IMR-90 (cell line): ENCODE measurements around the gene PCSK5. TPM values are rescaled to one million over a fixed set of nuclear protein-coding genes. Genes with fewer than 3 reads are reported as not detected.

Source experiments
- ATAC-seq: fragments of 200-7000 bp; cut with Tn5 transposase; 2 replicates; pipeline ENCODE4 v1.9.1; 2020; ENCODE audit warnings: low read depth, mild to moderate bottlenecking, moderate library complexity
- BruUV-seq: library from RNA; stranded (reverse); fragments of 400-500 nt; replicated peaks from 2 replicates; lab custom pipeline; 2021; lab: Mats Ljungman, UMichigan
- CTCF ChIA-PET: fragments of 300-600 bp; formaldehyde crosslinking; extraction: SDS; loops from one replicate; lab custom pipeline; 2021; ENCODE audit warnings: antibody characterized with exemption; lab: Yijun Ruan, JAX
- POLR2A ChIA-PET: fragments of 300-600 bp; sonication (Branson Sonifier 250); formaldehyde crosslinking; loops from one replicate; lab custom pipeline; 2022; ENCODE audit warnings: antibody characterized with exemption; ENCODE audit not compliant: unreplicated experiment; lab: Charles Lee
- DNase-seq: peaks from one replicate; pipeline ENCODE4 v3.0.0; 2013
- H2AFZ ChIP-seq: replicated peaks from 2 replicates; pipeline ENCODE3; 2013; ENCODE audit warnings: low read length, mild to moderate bottlenecking; ENCODE audit not compliant: poor library complexity
- H2AK5ac ChIP-seq: 2 replicates; pipeline ENCODE4 v1.6.1; 2013; ENCODE audit warnings: low read depth, low read length, inconsistent platforms
- H2AK9ac ChIP-seq: replicated peaks from 2 replicates; pipeline ENCODE3; 2013; ENCODE audit warnings: mild to moderate bottlenecking, low read depth, low read length, moderate library complexity; ENCODE audit not compliant: poor library complexity
- H2BK120ac ChIP-seq: 2 replicates; pipeline ENCODE4 v1.6.1; 2013; ENCODE audit warnings: low read depth, low read length, inconsistent platforms
- H2BK15ac ChIP-seq: 3 replicates; pipeline ENCODE4 v1.6.1; 2013; ENCODE audit warnings: low read depth, low read length, inconsistent platforms
- H2BK20ac ChIP-seq: 2 replicates; pipeline ENCODE4 v1.6.1; 2013; ENCODE audit warnings: low read depth, mild to moderate bottlenecking, inconsistent platforms, low read length, moderate library complexity
- H2BK5ac ChIP-seq: 2 replicates; pipeline ENCODE4 v1.6.1; 2013; ENCODE audit warnings: mild to moderate bottlenecking, low read depth, low read length, inconsistent platforms; ENCODE audit not compliant: poor library complexity, severe bottlenecking
- H3K14ac ChIP-seq: replicated peaks from 2 replicates; pipeline ENCODE4 v1.6.1; 2013; ENCODE audit warnings: low read depth, low read length, inconsistent platforms
- H3K18ac ChIP-seq: 2 replicates; pipeline ENCODE4 v1.6.1; 2013; ENCODE audit warnings: low read depth, low read length, control low read depth
- H3K23ac ChIP-seq: 2 replicates; pipeline ENCODE4 v1.6.1; 2013; ENCODE audit warnings: low read depth, low read length, inconsistent platforms
- H3K27ac ChIP-seq: 2 replicates; pipeline ENCODE4 v1.5.1; 2013; ENCODE audit warnings: mild to moderate bottlenecking, control low read depth, low read length; ENCODE audit not compliant: insufficient read depth
- H3K27me3 ChIP-seq: 2 replicates; pipeline ENCODE4 v1.6.1; 2013; ENCODE audit warnings: low read length; ENCODE audit not compliant: control insufficient read depth, insufficient read depth
- H3K36me3 ChIP-seq: 2 replicates; pipeline ENCODE4 v1.6.1; 2013; ENCODE audit warnings: low read length, mixed read lengths; ENCODE audit not compliant: control insufficient read depth, insufficient read depth
- H3K4ac ChIP-seq: 2 replicates; pipeline ENCODE4 v1.6.1; 2013; ENCODE audit warnings: low read depth, low read length, inconsistent platforms
- H3K4me1 ChIP-seq: 2 replicates; pipeline ENCODE4 v1.6.1; 2013; ENCODE audit warnings: low read length, mixed read lengths; ENCODE audit not compliant: control insufficient read depth, insufficient read depth
- H3K4me2 ChIP-seq: 2 replicates; pipeline ENCODE4 v1.6.1; 2013; ENCODE audit warnings: low read depth, mild to moderate bottlenecking, control low read depth, low read length, moderate library complexity
- H3K4me3 ChIP-seq: 2 replicates; pipeline ENCODE4 v1.5.1; 2013; ENCODE audit warnings: low read depth, mild to moderate bottlenecking, control low read depth, low read length, moderate library complexity; ENCODE audit not compliant: insufficient read depth
- H3K56ac ChIP-seq: 2 replicates; pipeline ENCODE4 v1.6.1; 2013; ENCODE audit warnings: low read length, inconsistent platforms; ENCODE audit not compliant: insufficient read depth; ENCODE audit errors: extremely low read depth
- H3K79me1 ChIP-seq, 2 experiments: 2 replicates each; pipeline ENCODE4 v1.6.1; 2013; ENCODE audit warnings: low read length in 2 of 2, inconsistent platforms in 1 of 2, low read depth in 1 of 2
- H3K9ac ChIP-seq: 2 replicates; pipeline ENCODE4 v1.6.1; 2013; ENCODE audit warnings: low read depth, low read length, control low read depth
- H3K9me1 ChIP-seq: 2 replicates; pipeline ENCODE4 v1.6.1; 2013; ENCODE audit warnings: low read length, inconsistent platforms; ENCODE audit not compliant: insufficient read depth
- H3K9me3 ChIP-seq: 2 replicates; pipeline ENCODE4 v1.6.1; 2013; ENCODE audit warnings: low read length; ENCODE audit not compliant: control insufficient read depth, insufficient read depth
- H4K20me1 ChIP-seq: 2 replicates; pipeline ENCODE4 v1.6.1; 2013; ENCODE audit warnings: low read length, inconsistent platforms; ENCODE audit not compliant: insufficient read depth
- H4K5ac ChIP-seq: 2 replicates; pipeline ENCODE4 v1.6.1; 2013; ENCODE audit warnings: mild to moderate bottlenecking, low read depth, low read length, control low read depth
- H4K8ac ChIP-seq, 2 experiments: 2 replicates each; pipeline ENCODE4 v1.6.1; 2013; ENCODE audit warnings: low read depth in 2 of 2, low read length in 2 of 2, control low read depth in 1 of 2, inconsistent platforms in 1 of 2
- H4K91ac ChIP-seq: 2 replicates; pipeline ENCODE4 v1.6.1; 2013; ENCODE audit warnings: low read depth, low read length, inconsistent platforms; ENCODE audit not compliant: insufficient read depth
- RCOR1 ChIP-seq: IDR thresholded peaks from 2 replicates; pipeline ENCODE4 v1.6.1; 2012; ENCODE audit warnings: mild to moderate bottlenecking, low read length, improper control_type of control experiment; ENCODE audit not compliant: insufficient replicate concordance
- WGBS, 2 experiments: methylation state at CpG; one replicate each; pipeline versions ENCODE4 v1.1.5 to v1.1.7; 2013; ENCODE audit warnings: missing lambda C conversion rate in 2 of 2; ENCODE audit not compliant: insufficient read length in 1 of 2; ENCODE audit errors: extremely low coverage in 2 of 2; 5-methylcytosine and 5-hydroxymethylcytosine counted together
- dilution Hi-C: fragments of 300-500 bp; cut with HindIII; formaldehyde crosslinking; loops from one replicate; pipeline ENCODE4 v1.14.3; 2018; ENCODE audit warnings: low sequenced_read_pairs; ENCODE audit not compliant: unreplicated experiment
- in situ Hi-C: fragments of 300-500 bp; cut with MboI; formaldehyde crosslinking; loops from 3 replicates; pipeline ENCODE4 v1.14.3; 2019; ENCODE audit warnings: low sequenced_read_pairs, inconsistent platforms, mixed read lengths
- intact Hi-C: fragments of 100-400 bp; cut with micrococcal nuclease; formaldehyde crosslinking; loops from 2 replicates; pipeline ENCODE4 v1.10.0; 2022
- polyA plus RNA-seq, 3 experiments: library from polyadenylated mRNA; depleted of rRNA; stranded (reverse); fragments of >200 nt; gene quantifications; 2 replicates each; pipeline ENCODE4 v1.2.3, GENCODE V29; 2012; ENCODE audit warnings: low replicate concordance in 1 of 3
- total RNA-seq: library from RNA; depleted of rRNA; stranded (reverse); fragments of >200 nt; gene quantifications from 2 replicates; pipeline ENCODE4 v1.2.3, GENCODE V29; 2012
- TF ChIP-seq, protein P1 (sequence below): fragments of 150-350 bp; IDR thresholded peaks from 2 replicates; pipeline ENCODE4 v1.6.1; 2016; ENCODE audit warnings: low read depth, mild to moderate bottlenecking, low read length, moderate library complexity, borderline replicate concordance

The PCSK5 gene
- total and polyA plus RNA-seq, 2 of the 4 experiments (the other 2 are of a cell fraction) = 1.5 to 3.0 TPM

DNA sequence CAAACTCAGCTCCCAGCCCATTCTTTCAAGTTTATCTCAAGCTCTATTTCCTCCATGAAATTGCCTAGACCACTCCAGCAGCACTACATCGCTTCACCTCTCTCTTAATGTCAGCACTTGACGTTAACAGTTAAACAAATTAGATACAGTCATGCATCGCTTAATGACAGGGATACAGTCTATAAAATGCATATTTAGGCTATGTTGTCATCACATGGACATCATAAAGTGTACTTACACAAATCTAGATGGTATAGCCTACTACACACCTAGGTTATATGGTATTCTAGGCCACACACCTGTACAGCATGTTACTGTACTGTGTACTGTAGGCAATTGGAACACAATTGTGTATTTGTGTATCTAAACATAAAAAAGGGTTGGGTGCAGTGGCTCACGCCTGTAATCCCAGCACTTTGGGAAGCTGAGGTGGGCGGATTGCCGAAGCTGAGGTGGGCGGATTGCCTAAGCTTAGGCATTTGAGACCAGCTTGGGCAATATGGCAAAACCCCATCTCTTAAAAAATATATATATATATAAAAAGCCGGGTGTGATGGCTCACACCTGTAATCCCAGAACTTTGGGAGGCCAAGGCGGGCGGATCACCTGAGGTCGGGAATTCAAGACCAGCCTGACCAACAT, 13.4 kb upstream of the PCSK5 start:
- in situ Hi-C loops = loop anchor here (25.0 kb wide), 1 partner anchor 835 kb away; no protein-coding TSS in a partner anchor
- no peak overlapping the region for H3K4ac ChIP-seq
- WGBS, 2 experiments = 60% methylated on average over 1 of the region's 11 CpGs; no CpG with 5 or more reads in 1 of the 2 experiments
- no peak overlapping the region for H4K8ac ChIP-seq
- no peaks in the 10 kb centered on the region for H3K9me1 ChIP-seq
- H3K4me3 ChIP-seq = no peak overlapping the region
- H3K27ac ChIP-seq = no peak overlapping the region
- no peaks in the 10 kb centered on the region for H3K4me1 ChIP-seq
- H2BK20ac ChIP-seq = no peak overlapping the region
- no peaks in the 10 kb centered on the region for H4K20me1 ChIP-seq
- no peak overlapping the region for H3K23ac ChIP-seq
- DNase-seq (no peak), ATAC-seq (no peak)
- H3K4me2 ChIP-seq = no peak overlapping the region
- no TSS peak for BruUV-seq
- H3K79me1 ChIP-seq = no peaks in the 10 kb centered on the region
- no peak overlapping the region for H3K18ac ChIP-seq
- no peak overlapping the region for H4K5ac ChIP-seq
- no peak overlapping the region for H2AK9ac ChIP-seq
- dilution Hi-C loops = no loop called here
- no peaks in the 10 kb centered on the region; the same call in 1 of the 2 replicates for H3K27me3 ChIP-seq
- no peak overlapping the region for H2BK5ac ChIP-seq
- POLR2A ChIA-PET = interaction anchor here (0.7 kb wide), 1 partner anchor 614 kb away, joined by 3 read pairs; no protein-coding TSS in a partner anchor
- no peak overlapping the region for H2AK5ac ChIP-seq
- no peaks in the 10 kb centered on the region for H3K36me3 ChIP-seq
- no peak overlapping the region for H2BK15ac ChIP-seq
- H2AFZ ChIP-seq = no peak overlapping the region
- no peak overlapping the region for H3K14ac ChIP-seq
- TF ChIP-seq, protein P1, sequence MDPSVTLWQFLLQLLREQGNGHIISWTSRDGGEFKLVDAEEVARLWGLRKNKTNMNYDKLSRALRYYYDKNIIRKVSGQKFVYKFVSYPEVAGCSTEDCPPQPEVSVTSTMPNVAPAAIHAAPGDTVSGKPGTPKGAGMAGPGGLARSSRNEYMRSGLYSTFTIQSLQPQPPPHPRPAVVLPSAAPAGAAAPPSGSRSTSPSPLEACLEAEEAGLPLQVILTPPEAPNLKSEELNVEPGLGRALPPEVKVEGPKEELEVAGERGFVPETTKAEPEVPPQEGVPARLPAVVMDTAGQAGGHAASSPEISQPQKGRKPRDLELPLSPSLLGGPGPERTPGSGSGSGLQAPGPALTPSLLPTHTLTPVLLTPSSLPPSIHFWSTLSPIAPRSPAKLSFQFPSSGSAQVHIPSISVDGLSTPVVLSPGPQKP = no peak
- no peak for TF ChIP-seq RCOR1
- H3K9me3 ChIP-seq = no peaks in the 10 kb centered on the region
- no peak overlapping the region for H3K56ac ChIP-seq
- no peak overlapping the region for H4K91ac ChIP-seq
- H2BK120ac ChIP-seq = no peak overlapping the region
- intact Hi-C loops = no loop called here
- CTCF ChIA-PET = no interaction called here
- H3K9ac ChIP-seq = no peak overlapping the region
